ENCODE results near the gene AGTR1.
A peak's percentile ranks its signal among the peaks of the same experiment; 100 is the strongest.
"Not testable (repeated sequence)": the region's sequence is repeated elsewhere in the genome, so short reads cannot be mapped to it uniquely, and the experiment has no call there.

The AGTR1 gene

GRCh38 chr3:148718982-148719862 lies 21.5 kb downstream of the AGTR1 start:
- no peak for DNase-seq (ENCODE audit: low read depth)

DNA sequence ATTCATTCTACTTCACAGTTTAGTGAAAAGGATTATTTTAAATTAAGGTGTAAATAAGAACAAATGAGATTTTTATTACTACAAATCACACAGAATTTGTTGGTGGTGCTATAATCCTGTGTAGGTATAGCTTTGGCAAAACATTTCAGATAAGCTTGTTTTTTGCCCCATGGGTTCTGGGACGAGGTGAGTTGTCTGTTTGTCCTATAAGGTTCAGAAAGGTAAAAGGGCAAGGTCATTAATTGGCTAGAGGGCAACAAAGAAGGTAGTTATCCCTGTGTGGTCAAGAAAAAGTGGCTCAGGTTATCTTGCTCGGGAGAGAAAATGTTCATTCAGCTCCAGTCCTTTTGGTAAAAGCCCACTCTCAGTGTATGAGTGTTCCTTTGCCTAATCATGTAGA lies 23.2 kb downstream of the AGTR1 start:
- no peak for DNase-seq (ENCODE audit: low read depth)

- DNase-seq (ENCODE audit: low read depth), result peak; percentile 28
Observed at GRCh38 chr3:148723631-148724030, 25.9 kb downstream of the AGTR1 start.

DNA sequence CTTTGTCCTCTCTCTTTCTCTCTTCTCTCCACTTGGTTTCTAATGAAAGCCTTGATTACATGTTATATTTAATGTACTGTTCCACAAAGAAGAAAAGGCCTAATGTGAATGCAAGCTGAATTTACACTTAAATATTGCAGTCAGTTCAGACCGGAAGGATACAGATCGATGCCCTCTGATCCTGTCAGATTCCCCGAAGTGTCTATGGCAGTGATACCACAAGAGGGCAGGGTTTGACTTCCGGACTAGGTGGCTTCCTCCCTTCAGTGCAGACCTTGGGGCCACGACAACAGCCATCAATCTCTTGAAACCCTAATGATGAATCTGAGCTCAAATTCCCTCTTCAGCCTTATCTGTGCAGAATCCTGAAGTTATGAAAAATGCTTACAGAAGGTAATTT lies 29.5 kb downstream of the AGTR1 start:
- DNase-seq (ENCODE audit: low read depth), result no peak

- no peak for DNase-seq (ENCODE audit: low read depth)
Observed at GRCh38 chr3:148728753-148729152, 31.1 kb downstream of the AGTR1 start.

- no peak for DNase-seq (ENCODE audit: low read depth)
Observed at GRCh38 chr3:148729476-148730055, 31.9 kb downstream of the AGTR1 start.

DNA sequence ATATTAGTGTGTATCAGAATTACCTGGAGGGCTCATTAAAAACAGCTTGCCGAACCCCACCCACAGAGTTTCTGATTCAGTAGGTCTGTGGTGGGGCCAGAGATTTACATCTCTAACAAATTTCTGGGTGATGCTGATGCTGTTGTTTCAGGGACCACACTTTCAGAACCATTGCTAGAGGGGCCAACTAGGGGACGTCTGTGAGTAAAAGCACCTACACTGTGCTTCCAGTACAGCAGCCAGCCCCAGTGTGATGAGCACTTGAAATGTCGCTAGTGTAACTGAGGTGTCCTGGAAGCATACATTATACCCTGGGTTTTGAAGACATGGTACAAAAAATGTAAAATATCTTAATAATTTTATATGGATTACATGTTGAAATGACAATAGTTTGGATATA lies 33.0 kb downstream of the AGTR1 start:
- DNase-seq (ENCODE audit: low read depth), result no peak

- no peak for DNase-seq (ENCODE audit: low read depth)
Observed at GRCh38 chr3:148735597-148735996, 37.9 kb downstream of the AGTR1 start.

GRCh38 chr3:148736086-148736485 lies 38.4 kb downstream of the AGTR1 start:
- DNase-seq (ENCODE audit: low read depth), result no peak

- DNase-seq (ENCODE audit: low read depth), result no peak
Observed at GRCh38 chr3:148737104-148737530, 39.4 kb downstream of the AGTR1 start.

DNA sequence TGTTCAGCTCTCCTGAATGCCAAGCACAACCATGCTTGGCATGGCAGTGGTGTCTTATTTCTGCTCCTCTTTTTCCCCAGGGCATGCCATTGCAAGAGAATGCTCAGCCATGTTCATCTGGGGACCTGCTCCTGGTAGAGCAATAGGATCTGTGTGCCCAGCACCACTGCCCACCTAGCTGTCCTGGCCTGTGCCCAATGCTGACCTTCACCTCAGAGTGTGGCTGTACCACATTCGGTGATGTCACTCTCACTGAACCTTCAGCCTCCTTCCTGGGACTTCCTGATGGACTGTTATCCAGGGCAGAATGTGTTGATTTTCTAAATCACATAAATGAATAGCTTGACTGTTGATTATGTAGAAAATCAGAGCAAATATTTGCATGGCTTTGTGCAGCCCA lies 42.0 kb downstream of the AGTR1 start:
- no peak for DNase-seq (ENCODE audit: low read depth)

DNA sequence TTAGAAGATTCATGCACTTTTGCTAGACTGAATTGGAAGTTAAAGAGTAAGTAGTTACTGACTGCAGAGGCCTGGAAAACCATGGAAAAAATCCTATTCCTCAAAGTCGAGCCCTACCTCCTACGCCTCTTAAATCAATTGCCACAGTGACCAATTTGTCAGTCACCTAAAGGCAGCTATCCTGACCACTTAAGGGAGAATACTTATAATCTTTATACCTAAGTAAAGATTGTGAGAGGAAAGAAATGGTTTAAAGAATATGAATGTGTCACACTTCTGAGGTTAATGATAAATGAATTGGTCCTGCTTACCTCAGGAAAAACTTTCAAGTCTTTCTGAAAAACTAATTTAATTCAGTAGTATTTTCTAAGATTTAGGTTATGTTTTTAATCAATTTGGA lies 42.6 kb downstream of the AGTR1 start:
- DNase-seq (ENCODE audit: low read depth), result no peak

GRCh38 chr3:148741219-148741618 lies 43.5 kb downstream of the AGTR1 start:
- no peak for DNase-seq (ENCODE audit: low read depth)

- DNase-seq (ENCODE audit: low read depth), result no peak
Observed at GRCh38 chr3:148742118-148742517, 44.4 kb downstream of the AGTR1 start.

DNA sequence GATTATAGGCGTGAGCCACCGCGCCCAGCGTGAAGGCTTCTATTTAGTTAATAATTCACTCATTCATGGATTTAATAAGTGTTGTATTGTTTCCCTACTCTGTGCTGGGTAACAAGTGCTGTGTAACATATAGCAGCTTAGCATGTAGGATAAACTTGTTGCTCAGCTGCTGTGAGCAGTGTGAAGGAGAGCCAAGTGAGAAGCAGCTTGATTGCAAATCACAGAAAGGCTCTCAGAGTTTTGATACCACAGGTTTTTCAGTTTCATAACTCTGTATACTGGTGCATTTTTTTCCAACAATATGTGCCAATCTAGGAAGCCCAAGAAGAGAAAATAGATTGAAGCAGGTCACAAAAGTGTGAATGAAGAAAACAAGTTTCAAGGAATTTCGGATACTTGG lies 48.4 kb downstream of the AGTR1 start:
- no peak for DNase-seq (ENCODE audit: low read depth)

DNA sequence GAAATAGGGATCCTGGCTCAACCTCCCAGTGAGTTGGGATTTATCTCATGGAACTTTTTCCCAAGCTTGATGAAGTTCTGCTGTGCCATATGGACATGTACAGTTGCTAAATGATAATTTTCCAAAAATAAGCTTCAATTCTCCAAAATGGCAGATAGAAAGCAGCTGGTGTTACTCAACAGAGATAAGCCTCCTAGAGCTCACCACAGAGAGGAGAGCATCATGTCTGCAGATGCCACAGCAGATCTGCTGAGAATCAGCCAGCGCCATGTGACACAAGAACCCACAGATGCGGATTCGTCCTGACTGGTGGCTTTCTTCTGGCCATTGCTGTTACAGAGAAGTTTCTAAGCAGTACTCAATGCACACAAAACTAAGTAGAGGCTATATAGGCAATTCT lies 50.6 kb downstream of the AGTR1 start:
- DNase-seq (ENCODE audit: low read depth), result no peak

- DNase-seq (ENCODE audit: low read depth), result no peak
Observed at GRCh38 chr3:148750296-148750695, 52.6 kb downstream of the AGTR1 start.

GRCh38 chr3:148751461-148751860 lies 53.8 kb downstream of the AGTR1 start:
- no peak for DNase-seq (ENCODE audit: low read depth)

- not testable (repeated sequence) for DNase-seq (ENCODE audit: low read depth)
Observed at GRCh38 chr3:148753385-148753784, 55.7 kb downstream of the AGTR1 start.

- DNase-seq (ENCODE audit: low read depth), result no peak
Observed at GRCh38 chr3:148755570-148755969, 57.9 kb downstream of the AGTR1 start.

DNA sequence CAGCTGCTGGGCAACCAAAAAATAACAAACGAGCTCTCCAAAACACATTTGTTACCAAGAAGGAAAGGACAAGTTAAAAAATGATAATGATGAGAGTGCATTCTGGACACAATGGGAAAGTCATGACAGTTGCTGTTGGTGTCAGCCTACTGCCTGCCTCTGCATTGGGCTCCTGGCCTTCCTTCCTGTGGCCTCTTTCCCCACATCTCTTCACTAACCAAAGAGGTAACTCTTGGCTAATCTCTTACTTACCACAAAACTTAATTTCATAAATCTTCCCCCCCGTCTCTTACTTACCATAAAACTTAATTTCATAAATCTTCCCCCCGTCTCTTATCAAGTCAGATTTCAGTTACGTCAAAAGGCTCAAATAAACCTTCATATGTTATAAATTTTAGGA lies 58.6 kb downstream of the AGTR1 start:
- no peak for DNase-seq (ENCODE audit: low read depth)

- peak; percentile 68 for DNase-seq (ENCODE audit: low read depth)
Observed at GRCh38 chr3:148757238-148758215, 59.8 kb downstream of the AGTR1 start.
